Measurements from ENCODE around the gene DNM3. TPM values are rescaled to one million over a fixed set of nuclear protein-coding genes. Genes with fewer than 3 reads are reported as not detected.

DNM3 gene
- total and polyA plus RNA-seq, 9 of the 15 experiments (the other 6 are each of a cell fraction or from before 2014, with no cell fraction given): 0.08 to 0.36 (median 0.22) TPM; not detected in 1

GRCh38 chr1:172347416-172347815 lies 506.1 kb downstream of the DNM3 start:
- DNase-seq (ENCODE audit: extremely low read depth in 1 of 4, low spot score in 3 of 4) (no peak), FAIRE-seq (no peak), ATAC-seq (no peak)
- Histone ChIP-seq H3K4me1 (replicated peaks in 1 of 2; ENCODE audit: control insufficient read depth in 2 of 2, insufficient read depth in 2 of 2, low read length in 2 of 2) (no peaks in the 10 kb centered on the region), H3K9me1 (ENCODE audit: control insufficient read depth, insufficient read depth, low read length) (no peaks in the 10 kb centered on the region), H3K36me3 (ENCODE audit: control insufficient read depth, insufficient read depth, low read length) (no peaks in the 10 kb centered on the region), H2AFZ (ENCODE audit: low read depth, low read length) (no peak overlapping the region), H3K27me3 (ENCODE audit: control insufficient read depth in 2 of 2, insufficient read depth in 2 of 2, low read length in 2 of 2) (no peaks in the 10 kb centered on the region), H4K20me1 (replicated peaks; ENCODE audit: control insufficient read depth, insufficient read depth, low read length) (no peaks in the 10 kb centered on the region), H3K4me2 (ENCODE audit: insufficient read depth, low read length) (no peak overlapping the region), H3K9ac (ENCODE audit: insufficient read depth in 1 of 2, low read depth in 2 of 2, low read length in 2 of 2) (no peak overlapping the region), H3K9me3 (replicated peaks; ENCODE audit: control insufficient read depth, insufficient read depth, low read depth, low read length) (no peaks in the 10 kb centered on the region), H3K79me2 (ENCODE audit: control insufficient read depth, insufficient read depth, low read length) (no peaks in the 10 kb centered on the region), H3K27ac (ENCODE audit: extremely low read depth, low read depth, low read length) (no peak overlapping the region), H3K4me3 (no peak overlapping the region)
- ChIA-PET CTCF (ENCODE audit: low intra/inter-chr PET ratio) (no interaction called here), POLR2A (no interaction called here)
- BruUV-seq (replicated peaks): no TSS peak
- intact Hi-C loops (cut with micrococcal nuclease) (no loop called here), in situ Hi-C loops (cut with MboI) (no loop called here)
- WGBS (ENCODE audit: insufficient coverage, low coverage, missing lambda C conversion rate): 4% methylated on average over 3 of the region's 3 CpGs
- TF ChIP-seq WHSC1 (IDR thresholded peaks at IDR 0.05; ENCODE audit: low read length): no peak
- TF ChIP-seq NELFE (IDR thresholded peaks at IDR 0.05; ENCODE audit: insufficient read depth, insufficient read length): no peak

GRCh38 chr1:172350856-172351255 lies 509.6 kb downstream of the DNM3 start:
- in situ Hi-C loops (cut with MboI) (no loop called here), intact Hi-C loops (cut with micrococcal nuclease) (no loop called here)
- Histone ChIP-seq H3K9ac (ENCODE audit: insufficient read depth in 1 of 2, low read depth in 2 of 2, low read length in 2 of 2) (no peak overlapping the region), H3K27ac (ENCODE audit: extremely low read depth, low read depth, low read length) (no peak overlapping the region), H4K20me1 (replicated peaks; ENCODE audit: control insufficient read depth, insufficient read depth, low read length) (no peaks in the 10 kb centered on the region), H3K4me2 (ENCODE audit: insufficient read depth, low read length) (no peak overlapping the region), H3K27me3 (ENCODE audit: control insufficient read depth in 2 of 2, insufficient read depth in 2 of 2, low read length in 2 of 2) (no peaks in the 10 kb centered on the region), H3K9me3 (replicated peaks; ENCODE audit: control insufficient read depth, insufficient read depth, low read depth, low read length) (no peaks in the 10 kb centered on the region), H2AFZ (ENCODE audit: low read depth, low read length) (no peak overlapping the region), H3K79me2 (ENCODE audit: control insufficient read depth, insufficient read depth, low read length) (no peaks in the 10 kb centered on the region), H3K36me3 (ENCODE audit: control insufficient read depth, insufficient read depth, low read length) (no peaks in the 10 kb centered on the region), H3K9me1 (ENCODE audit: control insufficient read depth, insufficient read depth, low read length) (no peaks in the 10 kb centered on the region), H3K4me3 (no peak overlapping the region), H3K4me1 (replicated peaks in 1 of 2; ENCODE audit: control insufficient read depth in 2 of 2, insufficient read depth in 2 of 2, low read length in 2 of 2) (no peaks in the 10 kb centered on the region)
- no TSS peak for BruUV-seq (replicated peaks)
- ChIA-PET POLR2A (no interaction called here), CTCF (ENCODE audit: low intra/inter-chr PET ratio) (no interaction called here)
- DNase-seq (ENCODE audit: extremely low read depth in 1 of 4, low spot score in 3 of 4): no peak
- no peak for FAIRE-seq
- no peak for ATAC-seq
- TF ChIP-seq SMAD1 (IDR thresholded peaks at IDR 0.05; ENCODE audit: low read depth, low read length, partially characterized antibody): no peak
- no peak for TF ChIP-seq ZNF274 (IDR thresholded peaks at IDR 0.05; ENCODE audit: borderline replicate concordance, low read depth, low read length)
- TF ChIP-seq CEBPZ (IDR thresholded peaks at IDR 0.05; ENCODE audit: borderline replicate concordance, low read depth, low read length): no peak
- TF ChIP-seq SRSF9 (IDR thresholded peaks at IDR 0.05; ENCODE audit: borderline replicate concordance, low read depth, low read length): no peak
- TF ChIP-seq ZFP91 (CRISPR knock-in tag; IDR thresholded peaks at IDR 0.05): no peak
- no peak for TF ChIP-seq USF1 (CRISPR knock-in tag; IDR thresholded peaks at IDR 0.05)
